H7 (cell line): ENCODE results near the gene TRPV6. TPM values are rescaled to one million over a fixed set of nuclear protein-coding genes. Genes with fewer than 3 reads are reported as not detected.

ENCODE experiments used
- DNase-seq: peaks from one replicate; pipeline ENCODE4 v3.0.0; 2012
- H3K27me3 ChIP-seq: 2 replicates; pipeline ENCODE4 v1.6.0; 2011; ENCODE audit warnings: mild to moderate bottlenecking, low read length; ENCODE audit not compliant: control insufficient read depth, insufficient read depth
- H3K36me3 ChIP-seq: replicated peaks from 2 replicates; pipeline ENCODE4 v1.5.1; 2011; ENCODE audit warnings: low read length; ENCODE audit not compliant: control insufficient read depth, insufficient read depth
- H3K4me3 ChIP-seq: 2 replicates; pipeline ENCODE4 v1.5.1; 2011; ENCODE audit warnings: low read depth, mild to moderate bottlenecking, control low read depth, low read length, moderate library complexity; ENCODE audit not compliant: insufficient read depth
- total RNA-seq: library from RNA; depleted of rRNA; stranded (reverse); fragments of >200 nt; shearing (Covaris generic); gene quantifications from 2 replicates; pipeline ENCODE4 v1.2.3, GENCODE V29; 2014; rRNA removed

Gene TRPV6
- total RNA-seq, 1 experiment from 2014 or later: 0.17 TPM

DNA sequence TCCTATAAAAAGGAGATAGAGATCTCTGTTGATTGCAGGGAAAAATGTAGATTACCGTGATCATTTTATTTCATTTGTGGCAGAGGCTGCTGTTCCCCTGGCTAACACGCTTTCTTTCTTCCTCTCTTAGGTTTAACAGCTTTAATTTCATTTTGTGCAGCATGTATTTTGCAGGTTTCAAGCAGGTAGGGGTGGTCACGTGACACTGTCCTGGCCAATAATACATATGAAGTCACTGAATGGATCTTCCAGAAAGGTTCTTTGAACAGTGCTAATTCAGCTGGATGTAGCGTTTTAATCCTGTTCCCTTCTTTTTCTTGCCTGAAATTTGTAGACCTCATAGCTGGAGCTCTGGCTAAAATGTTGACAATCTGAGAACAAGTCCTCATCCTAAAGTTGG, 34.3 kb downstream of the TRPV6 start:
- H3K4me3 ChIP-seq: no peak overlapping the region
- peaks cover 21% of the 10 kb centered on the region for H3K27me3 ChIP-seq
- no peak for DNase-seq
- H3K36me3 ChIP-seq: no peaks in the 10 kb centered on the region

- no peak for DNase-seq
- Histone ChIP-seq H3K36me3 (no peaks in the 10 kb centered on the region), H3K4me3 (no peak overlapping the region), H3K27me3 (no peaks in the 10 kb centered on the region)
Observed at GRCh38 chr7:142847353-142847752, 38.2 kb downstream of the TRPV6 start.

DNA sequence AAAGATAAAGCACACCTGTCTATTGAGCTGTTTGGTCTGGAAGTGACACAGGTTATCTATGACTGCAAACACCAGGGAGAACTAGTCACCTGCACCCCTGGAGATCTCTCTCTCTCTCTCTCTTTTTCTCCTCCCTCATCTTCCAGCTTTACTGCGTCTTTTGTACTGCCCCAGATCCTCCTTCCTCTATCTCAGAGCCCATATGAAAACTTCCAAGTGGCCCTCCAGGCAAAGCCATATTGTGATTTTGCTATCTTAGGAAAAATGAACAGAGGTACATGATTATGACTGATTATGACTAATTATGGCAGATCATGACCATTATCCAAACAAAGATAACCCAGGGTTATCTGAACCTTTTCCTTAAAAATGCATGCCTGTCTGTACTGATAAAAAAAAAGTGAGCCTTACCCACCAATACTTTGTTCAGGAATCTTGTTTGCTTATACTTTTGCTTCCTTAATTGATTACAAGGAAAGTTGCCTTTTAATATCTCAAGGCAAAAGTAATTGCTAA, 43.2 kb downstream of the TRPV6 start:
- DNase-seq: no peak
- H3K36me3 ChIP-seq: no peaks in the 10 kb centered on the region
- no peak overlapping the region for H3K4me3 ChIP-seq
- H3K27me3 ChIP-seq: no peaks in the 10 kb centered on the region

GRCh38 chr7:142838461-142839213, 46.9 kb downstream of the TRPV6 start:
- Histone ChIP-seq H3K27me3 (no peaks in the 10 kb centered on the region), H3K4me3 (no peak overlapping the region), H3K36me3 (no peaks in the 10 kb centered on the region)
- no peak for DNase-seq

GRCh38 chr7:142836426-142836825, 49.1 kb downstream of the TRPV6 start:
- no peak for DNase-seq
- Histone ChIP-seq H3K36me3 (no peaks in the 10 kb centered on the region), H3K27me3 (no peaks in the 10 kb centered on the region), H3K4me3 (no peak overlapping the region)

DNA sequence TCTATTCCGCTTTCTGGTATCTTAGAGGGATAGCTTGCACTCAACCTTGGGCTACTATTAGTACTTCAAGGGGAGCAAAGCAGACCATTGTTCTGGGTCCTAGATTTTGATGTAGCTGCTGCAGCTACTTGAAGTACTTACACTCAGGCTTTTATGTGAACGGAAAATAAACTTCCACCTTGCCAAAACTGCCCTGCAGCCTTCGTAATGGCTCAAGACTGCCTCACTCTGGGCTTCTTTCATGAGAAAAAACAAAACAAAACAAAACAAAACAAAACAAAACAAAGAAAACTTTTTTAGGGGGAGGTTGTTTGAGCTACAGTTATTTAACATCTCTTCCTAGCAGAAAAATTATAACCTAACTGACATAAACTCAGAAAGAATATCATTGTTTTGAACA, 50.1 kb downstream of the TRPV6 start:
- Histone ChIP-seq H3K4me3 (no peak overlapping the region), H3K27me3 (no peaks in the 10 kb centered on the region), H3K36me3 (no peaks in the 10 kb centered on the region)
- no peak for DNase-seq

- Histone ChIP-seq H3K36me3 (no peaks in the 10 kb centered on the region), H3K27me3 (no peaks in the 10 kb centered on the region), H3K4me3 (no peak overlapping the region)
- no peak for DNase-seq
Observed at GRCh38 chr7:142833174-142834048, 52.1 kb downstream of the TRPV6 start.

- Histone ChIP-seq H3K36me3 (no peaks in the 10 kb centered on the region), H3K27me3 (no peaks in the 10 kb centered on the region), H3K4me3 (no peak overlapping the region)
- DNase-seq: no peak
Observed at GRCh38 chr7:142832417-142832816, 53.1 kb downstream of the TRPV6 start.

GRCh38 chr7:142827951-142828500, 57.5 kb downstream of the TRPV6 start:
- H3K4me3 ChIP-seq: no peak overlapping the region
- no peaks in the 10 kb centered on the region for H3K36me3 ChIP-seq
- DNase-seq: no peak
- H3K27me3 ChIP-seq: no peaks in the 10 kb centered on the region

DNA sequence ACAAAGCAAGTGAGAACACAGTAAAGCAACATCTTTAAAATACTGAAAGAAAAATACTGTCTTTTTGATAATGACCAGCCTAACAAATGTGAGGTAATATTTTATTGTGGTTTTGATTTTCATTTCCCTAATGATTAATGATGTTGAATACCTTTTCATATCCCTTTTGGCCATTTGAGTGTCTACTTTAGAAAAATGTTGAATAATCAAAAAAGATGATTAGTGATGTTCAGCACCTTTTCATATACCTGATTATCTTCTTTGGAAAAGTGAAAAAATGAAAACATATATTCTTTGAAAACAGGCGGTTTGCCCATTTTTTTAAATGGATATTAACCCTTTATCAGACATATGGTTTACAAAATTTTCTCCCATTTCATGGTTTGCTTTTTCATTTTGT, 62.8 kb downstream of the TRPV6 start:
- no peaks in the 10 kb centered on the region for H3K27me3 ChIP-seq
- H3K4me3 ChIP-seq: no peak overlapping the region
- H3K36me3 ChIP-seq: no peaks in the 10 kb centered on the region
- no peak for DNase-seq

Other genes with a start within 250 kb of the TRPV6 start
- 0.62 and 0.96 TPM in 2 replicates for gene PRSS1, start 136.3 kb downstream of the TRPV6 start, total RNA-seq
- gene PRSS2, start 114.8 kb downstream of the TRPV6 start, total RNA-seq: 0.97 TPM in 1 of 2 replicates, not detected in the other
- gene EPHB6, start 30.7 kb downstream of the TRPV6 start, total RNA-seq: 4.0 and 8.8 TPM in 2 replicates
- gene TRPV5, start 48.0 kb upstream of the TRPV6 start, total RNA-seq: not detected in 2 replicates
- gene LLCFC1, start 53.7 kb upstream of the TRPV6 start, total RNA-seq: not detected in 2 replicates
- gene KEL, start 76.6 kb upstream of the TRPV6 start, total RNA-seq: 1.7 and 7.7 TPM in 2 replicates
- gene OR9A2, start 141.4 kb upstream of the TRPV6 start, total RNA-seq: not detected in 2 replicates
- gene OR6V1, start 166.6 kb upstream of the TRPV6 start, total RNA-seq: not detected in 2 replicates
- gene PIP, start 246.3 kb upstream of the TRPV6 start, total RNA-seq: not detected in 2 replicates